Fibroblast of mammary gland (primary cell): ENCODE measurements around the gene WDR48.

Source experiments
- DNase-seq: peaks from one replicate; pipeline ENCODE4 v3.0.0-alpha.2; 2010; ENCODE audit warnings: low read depth
- H3K4me3 ChIP-seq: 2 replicates; pipeline ENCODE4 v1.5.1; 2011; ENCODE audit warnings: low read depth, mild to moderate bottlenecking, low read length, moderate library complexity; ENCODE audit not compliant: control insufficient read depth
- CTCF ChIP-seq: conservative IDR thresholded peaks from 2 replicates; pipeline ENCODE4 v1.5.1; 2011; ENCODE audit warnings: low read depth, low read length, inconsistent platforms; ENCODE audit not compliant: control insufficient read depth, insufficient read depth

WDR48 gene

GRCh38 chr3:39104961-39105686 is 53.3 kb downstream of the WDR48 start:
- no peak for DNase-seq
- no peak for TF ChIP-seq CTCF
- H3K4me3 ChIP-seq: no peak overlapping the region

DNA sequence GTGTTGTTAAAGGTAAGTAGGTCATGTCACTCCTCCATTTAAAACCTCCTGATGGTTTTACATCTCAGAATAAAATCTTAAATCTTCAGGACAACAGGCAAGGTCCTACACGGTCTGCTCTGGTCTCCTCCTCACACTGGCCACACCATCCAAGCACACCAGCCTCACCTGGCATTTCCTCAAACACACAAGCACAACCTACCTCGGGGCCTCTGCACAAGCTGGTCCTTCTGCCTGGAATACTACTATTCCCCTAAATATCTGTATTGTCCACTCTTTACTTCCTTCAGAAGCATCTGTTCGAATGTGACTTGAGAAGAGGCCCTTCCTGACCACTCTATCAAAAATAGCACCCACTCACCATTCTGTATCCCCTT is 53.9 kb downstream of the WDR48 start:
- H3K4me3 ChIP-seq: no peak overlapping the region
- TF ChIP-seq CTCF: no peak
- DNase-seq: no peak

GRCh38 chr3:39106281-39106811 is 54.5 kb downstream of the WDR48 start:
- peak; percentile 45 for DNase-seq

GRCh38 chr3:39106851-39107387 is 55.1 kb downstream of the WDR48 start:
- TF ChIP-seq CTCF: no peak
- peak overlapping the region; percentile 83 for H3K4me3 ChIP-seq
- peak; percentile 38 for DNase-seq

More at GRCh38 chr3:39106281-39106811, 54.5 kb downstream of the WDR48 start:
- H3K4me3 ChIP-seq: peak overlapping the region; percentile 83
- no peak for TF ChIP-seq CTCF

GRCh38 chr3:39107388-39108199 is 55.8 kb downstream of the WDR48 start, which contains the start of the genes GORASP1 and TTC21A:
Gene GORASP1, minus strand, starts transcription at chr3:39107627. Its CDS starts 86 bp downstream, at chr3:39107541.
Gene TTC21A, plus strand, starts transcription at chr3:39107680. Its CDS starts 158 bp downstream, at chr3:39107838.
- peak within 1 kb of the TSS; percentile 83 for H3K4me3 ChIP-seq
- DNase-seq: peak; percentile 84
- no peak for TF ChIP-seq CTCF

GRCh38 chr3:39108200-39108710 is 56.4 kb downstream of the WDR48 start:
- peak overlapping the region; percentile 83 for H3K4me3 ChIP-seq
- no peak for DNase-seq

More at GRCh38 chr3:39108200-39108710, 56.4 kb downstream of the WDR48 start:
- TF ChIP-seq CTCF: no peak
